IMR-90 (cell line): ENCODE results near the gene PRKN. TPM values are rescaled to one million over a fixed set of nuclear protein-coding genes. Genes with fewer than 3 reads are reported as not detected.

ENCODE experiments used
- ATAC-seq: fragments of 200-7000 bp; cut with Tn5 transposase; 2 replicates; pipeline ENCODE4 v1.9.1; 2020; ENCODE audit warnings: low read depth, mild to moderate bottlenecking, moderate library complexity
- BruUV-seq: library from RNA; stranded (reverse); fragments of 400-500 nt; replicated peaks from 2 replicates; lab custom pipeline; 2021; lab: Mats Ljungman, UMichigan
- CTCF ChIA-PET: fragments of 300-600 bp; formaldehyde crosslinking; extraction: SDS; loops from one replicate; lab custom pipeline; 2021; ENCODE audit warnings: antibody characterized with exemption; lab: Yijun Ruan, JAX
- POLR2A ChIA-PET: fragments of 300-600 bp; sonication (Branson Sonifier 250); formaldehyde crosslinking; loops from one replicate; lab custom pipeline; 2022; ENCODE audit warnings: antibody characterized with exemption; ENCODE audit not compliant: unreplicated experiment; lab: Charles Lee
- DNase-seq: peaks from one replicate; pipeline ENCODE4 v3.0.0; 2013
- H2AFZ ChIP-seq: replicated peaks from 2 replicates; pipeline ENCODE3; 2013; ENCODE audit warnings: low read length, mild to moderate bottlenecking; ENCODE audit not compliant: poor library complexity
- H2AK5ac ChIP-seq: 2 replicates; pipeline ENCODE4 v1.6.1; 2013; ENCODE audit warnings: low read depth, low read length, inconsistent platforms
- H2AK9ac ChIP-seq: replicated peaks from 2 replicates; pipeline ENCODE3; 2013; ENCODE audit warnings: mild to moderate bottlenecking, low read depth, low read length, moderate library complexity; ENCODE audit not compliant: poor library complexity
- H2BK120ac ChIP-seq: 2 replicates; pipeline ENCODE4 v1.6.1; 2013; ENCODE audit warnings: low read depth, low read length, inconsistent platforms
- H2BK15ac ChIP-seq: 3 replicates; pipeline ENCODE4 v1.6.1; 2013; ENCODE audit warnings: low read depth, low read length, inconsistent platforms
- H2BK20ac ChIP-seq: 2 replicates; pipeline ENCODE4 v1.6.1; 2013; ENCODE audit warnings: low read depth, mild to moderate bottlenecking, inconsistent platforms, low read length, moderate library complexity
- H2BK5ac ChIP-seq: 2 replicates; pipeline ENCODE4 v1.6.1; 2013; ENCODE audit warnings: mild to moderate bottlenecking, low read depth, low read length, inconsistent platforms; ENCODE audit not compliant: poor library complexity, severe bottlenecking
- H3K14ac ChIP-seq: replicated peaks from 2 replicates; pipeline ENCODE4 v1.6.1; 2013; ENCODE audit warnings: low read depth, low read length, inconsistent platforms
- H3K18ac ChIP-seq: 2 replicates; pipeline ENCODE4 v1.6.1; 2013; ENCODE audit warnings: low read depth, low read length, control low read depth
- H3K23ac ChIP-seq: 2 replicates; pipeline ENCODE4 v1.6.1; 2013; ENCODE audit warnings: low read depth, low read length, inconsistent platforms
- H3K27ac ChIP-seq: 2 replicates; pipeline ENCODE4 v1.5.1; 2013; ENCODE audit warnings: mild to moderate bottlenecking, control low read depth, low read length; ENCODE audit not compliant: insufficient read depth
- H3K27me3 ChIP-seq: 2 replicates; pipeline ENCODE4 v1.6.1; 2013; ENCODE audit warnings: low read length; ENCODE audit not compliant: control insufficient read depth, insufficient read depth
- H3K36me3 ChIP-seq: 2 replicates; pipeline ENCODE4 v1.6.1; 2013; ENCODE audit warnings: low read length, mixed read lengths; ENCODE audit not compliant: control insufficient read depth, insufficient read depth
- H3K4ac ChIP-seq: 2 replicates; pipeline ENCODE4 v1.6.1; 2013; ENCODE audit warnings: low read depth, low read length, inconsistent platforms
- H3K4me1 ChIP-seq: 2 replicates; pipeline ENCODE4 v1.6.1; 2013; ENCODE audit warnings: low read length, mixed read lengths; ENCODE audit not compliant: control insufficient read depth, insufficient read depth
- H3K4me2 ChIP-seq: 2 replicates; pipeline ENCODE4 v1.6.1; 2013; ENCODE audit warnings: low read depth, mild to moderate bottlenecking, control low read depth, low read length, moderate library complexity
- H3K4me3 ChIP-seq: 2 replicates; pipeline ENCODE4 v1.5.1; 2013; ENCODE audit warnings: low read depth, mild to moderate bottlenecking, control low read depth, low read length, moderate library complexity; ENCODE audit not compliant: insufficient read depth
- H3K56ac ChIP-seq: 2 replicates; pipeline ENCODE4 v1.6.1; 2013; ENCODE audit warnings: low read length, inconsistent platforms; ENCODE audit not compliant: insufficient read depth; ENCODE audit errors: extremely low read depth
- H3K79me1 ChIP-seq, 2 experiments: 2 replicates each; pipeline ENCODE4 v1.6.1; 2013; ENCODE audit warnings: low read length in 2 of 2, inconsistent platforms in 1 of 2, low read depth in 1 of 2
- H3K9ac ChIP-seq: 2 replicates; pipeline ENCODE4 v1.6.1; 2013; ENCODE audit warnings: low read depth, low read length, control low read depth
- H3K9me1 ChIP-seq: 2 replicates; pipeline ENCODE4 v1.6.1; 2013; ENCODE audit warnings: low read length, inconsistent platforms; ENCODE audit not compliant: insufficient read depth
- H3K9me3 ChIP-seq: 2 replicates; pipeline ENCODE4 v1.6.1; 2013; ENCODE audit warnings: low read length; ENCODE audit not compliant: control insufficient read depth, insufficient read depth
- H4K20me1 ChIP-seq: 2 replicates; pipeline ENCODE4 v1.6.1; 2013; ENCODE audit warnings: low read length, inconsistent platforms; ENCODE audit not compliant: insufficient read depth
- H4K5ac ChIP-seq: 2 replicates; pipeline ENCODE4 v1.6.1; 2013; ENCODE audit warnings: mild to moderate bottlenecking, low read depth, low read length, control low read depth
- H4K8ac ChIP-seq, 2 experiments: 2 replicates each; pipeline ENCODE4 v1.6.1; 2013; ENCODE audit warnings: low read depth in 2 of 2, low read length in 2 of 2, control low read depth in 1 of 2, inconsistent platforms in 1 of 2
- H4K91ac ChIP-seq: 2 replicates; pipeline ENCODE4 v1.6.1; 2013; ENCODE audit warnings: low read depth, low read length, inconsistent platforms; ENCODE audit not compliant: insufficient read depth
- BHLHE40 ChIP-seq: fragments of 150-350 bp; IDR thresholded peaks from 2 replicates; pipeline ENCODE4 v1.6.1; 2016; ENCODE audit warnings: mild to moderate bottlenecking, low read depth, low read length
- CEBPB ChIP-seq: IDR thresholded peaks from 2 replicates; pipeline ENCODE4 v1.6.1; 2012; ENCODE audit warnings: low read depth, low read length, improper control_type of control experiment
- CTCF ChIP-seq: conservative IDR thresholded peaks from 2 replicates; pipeline ENCODE4 v1.5.1; 2012; ENCODE audit warnings: mild to moderate bottlenecking, low read depth, low read length, improper control_type of control experiment
- ELK1 ChIP-seq: fragments of 150-350 bp; IDR thresholded peaks from 2 replicates; pipeline ENCODE4 v1.6.1; 2016; ENCODE audit warnings: low read depth, mild to moderate bottlenecking, low read length, moderate library complexity, borderline replicate concordance
- FOS ChIP-seq: fragments of 150-350 bp; IDR thresholded peaks from 2 replicates; pipeline ENCODE4 v1.6.1; 2016; ENCODE audit warnings: low read depth, low read length
- MAZ ChIP-seq: IDR thresholded peaks from 2 replicates; pipeline ENCODE4 v1.6.1; 2012; ENCODE audit warnings: low read depth, mild to moderate bottlenecking, low read length, improper control_type of control experiment, moderate library complexity, borderline replicate concordance
- MXI1 ChIP-seq: IDR thresholded peaks from 2 replicates; pipeline ENCODE4 v1.6.1; 2012; ENCODE audit warnings: low read depth, mild to moderate bottlenecking, low read length, moderate library complexity, borderline replicate concordance
- NFE2L2 ChIP-seq: fragments of 150-350 bp; IDR thresholded peaks from 2 replicates; pipeline ENCODE4 v1.6.1; 2016; ENCODE audit warnings: low read depth, mild to moderate bottlenecking, low read length
- RAD21 ChIP-seq: IDR thresholded peaks from 2 replicates; pipeline ENCODE4 v1.6.1; 2012; ENCODE audit warnings: low read length, improper control_type of control experiment
- RFX5 ChIP-seq: IDR thresholded peaks from 2 replicates; pipeline ENCODE4 v1.8.0; 2012; ENCODE audit warnings: low read depth, mild to moderate bottlenecking, low read length, moderate library complexity
- SMC3 ChIP-seq: fragments of 150-350 bp; IDR thresholded peaks from 2 replicates; pipeline ENCODE4 v1.6.1; 2016; ENCODE audit warnings: low read depth, mild to moderate bottlenecking, antibody characterized with exemption, low read length, moderate library complexity
- USF2 ChIP-seq: fragments of 150-350 bp; IDR thresholded peaks from 2 replicates; pipeline ENCODE4 v1.6.1; 2017; ENCODE audit warnings: mild to moderate bottlenecking, antibody characterized with exemption, low read length, low read depth
- WGBS, 2 experiments: methylation state at CpG; one replicate each; pipeline versions ENCODE4 v1.1.5 to v1.1.7; 2013; ENCODE audit warnings: missing lambda C conversion rate in 2 of 2; ENCODE audit not compliant: insufficient read length in 1 of 2; ENCODE audit errors: extremely low coverage in 2 of 2; 5-methylcytosine and 5-hydroxymethylcytosine counted together
- dilution Hi-C: fragments of 300-500 bp; cut with HindIII; formaldehyde crosslinking; loops from one replicate; pipeline ENCODE4 v1.14.3; 2018; ENCODE audit warnings: low sequenced_read_pairs; ENCODE audit not compliant: unreplicated experiment
- in situ Hi-C: fragments of 300-500 bp; cut with MboI; formaldehyde crosslinking; loops from 3 replicates; pipeline ENCODE4 v1.14.3; 2019; ENCODE audit warnings: low sequenced_read_pairs, inconsistent platforms, mixed read lengths
- intact Hi-C: fragments of 100-400 bp; cut with micrococcal nuclease; formaldehyde crosslinking; loops from 2 replicates; pipeline ENCODE4 v1.10.0; 2022
- polyA plus RNA-seq, 3 experiments: library from polyadenylated mRNA; depleted of rRNA; stranded (reverse); fragments of >200 nt; gene quantifications; 2 replicates each; pipeline ENCODE4 v1.2.3, GENCODE V29; 2012; ENCODE audit warnings: low replicate concordance in 1 of 3
- total RNA-seq: library from RNA; depleted of rRNA; stranded (reverse); fragments of >200 nt; gene quantifications from 2 replicates; pipeline ENCODE4 v1.2.3, GENCODE V29; 2012

Gene PRKN
- total and polyA plus RNA-seq, 2 of the 4 experiments (the other 2 are of a cell fraction), result 0.15 to 0.18 TPM

- no peak for ATAC-seq
- Histone ChIP-seq H3K4me2 (no peak overlapping the region), H4K91ac (no peak overlapping the region), H3K9me3 (peaks cover 16% of the 10 kb centered on the region), H3K14ac (no peak overlapping the region), H3K9ac (no peak overlapping the region), H4K8ac (no peak overlapping the region), H3K9me1 (no peaks in the 10 kb centered on the region), H3K27ac (no peak overlapping the region), H3K27me3 (no peaks in the 10 kb centered on the region), H3K23ac (no peak overlapping the region), H3K36me3 (no peaks in the 10 kb centered on the region), H3K4ac (no peak overlapping the region), H4K20me1 (no peaks in the 10 kb centered on the region), H2AK9ac (no peak overlapping the region), H3K56ac (no peak overlapping the region), H2AFZ (no peak overlapping the region), H2BK15ac (no peak overlapping the region), H2AK5ac (no peak overlapping the region), H4K5ac (no peak overlapping the region), H3K79me1 (no peaks in the 10 kb centered on the region), H2BK120ac (no peak overlapping the region), H2BK5ac (no peak overlapping the region), H2BK20ac (no peak overlapping the region), H3K4me1 (no peaks in the 10 kb centered on the region), H3K18ac (no peak overlapping the region), H3K4me3 (no peak overlapping the region)
- POLR2A ChIA-PET, result no interaction called here
- intact Hi-C loops (no loop called here), in situ Hi-C loops (no loop called here), dilution Hi-C loops (no loop called here)
- CTCF ChIA-PET, result no interaction called here
- BruUV-seq, result no TSS peak
- WGBS, 2 experiments, result 80% methylated on average over 2 of the region's 9 CpGs; no CpG with 5 or more reads in 1 of the 2 experiments
- TF ChIP-seq SMC3 (no peak), CTCF (no peak), NFE2L2 (no peak), MAZ (no peak), RFX5 (no peak), RAD21 (no peak), ELK1 (no peak), BHLHE40 (no peak), USF2 (no peak), FOS (no peak), MXI1 (no peak), CEBPB (no peak)
- DNase-seq, result no peak
These were observed 259.9 kb downstream of the PRKN start for GRCh38 chr6:162467679-162468078.
